A172 (cell line): ENCODE measurements around the gene RPL10. TPM values are rescaled to one million over a fixed set of nuclear protein-coding genes. Genes with fewer than 3 reads are reported as not detected.

Experiments used
- DNase-seq: peaks from one replicate; pipeline ENCODE4 v3.0.0-alpha.2; 2015; ENCODE audit warnings: low spot score
- total RNA-seq: library from RNA; depleted of rRNA; stranded (reverse); fragments of >200 nt; shearing (Covaris generic); gene quantifications from 2 replicates; pipeline ENCODE4 v1.2.3, GENCODE V29; 2014

The RPL10 gene
- total RNA-seq, 1 experiment from 2014 or later: 2,649 TPM

DNA sequence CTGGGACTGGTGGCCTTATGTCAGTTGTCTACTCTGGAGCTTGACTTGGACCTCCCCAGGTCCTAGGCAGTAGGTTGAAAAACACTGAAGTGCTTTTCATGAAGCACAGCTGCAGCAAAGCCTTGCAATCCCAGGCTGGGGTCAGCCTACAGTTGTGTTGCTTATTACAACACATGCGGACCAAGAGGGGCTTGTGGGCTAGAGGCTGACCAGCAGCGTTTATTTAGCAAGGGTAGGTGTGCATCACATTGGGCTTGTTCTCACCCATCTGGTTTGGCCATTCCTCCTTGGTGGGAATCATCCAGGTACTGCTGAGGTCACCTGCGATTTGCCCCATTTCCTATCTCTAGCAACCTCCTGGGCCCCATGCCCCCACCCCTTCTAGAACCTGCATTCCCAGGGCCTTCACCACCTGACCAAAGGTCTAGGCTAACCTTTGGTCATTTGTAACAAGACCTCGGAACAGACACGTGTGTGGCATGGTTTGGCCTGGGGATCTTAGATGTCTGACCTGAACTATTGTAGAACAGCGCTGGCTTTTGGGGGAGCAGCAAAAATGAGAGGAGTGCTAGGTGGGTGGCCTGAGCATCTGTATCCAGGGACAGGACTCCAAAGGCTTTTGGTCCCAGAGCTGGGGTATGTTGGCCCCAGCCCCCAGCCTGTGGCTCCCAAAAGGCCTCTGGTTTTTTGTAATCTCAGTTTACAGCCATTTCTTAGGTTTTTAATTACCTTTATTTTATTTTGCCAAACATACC lies 3.0 kb downstream of the RPL10 start:
- no peak for DNase-seq

DNA sequence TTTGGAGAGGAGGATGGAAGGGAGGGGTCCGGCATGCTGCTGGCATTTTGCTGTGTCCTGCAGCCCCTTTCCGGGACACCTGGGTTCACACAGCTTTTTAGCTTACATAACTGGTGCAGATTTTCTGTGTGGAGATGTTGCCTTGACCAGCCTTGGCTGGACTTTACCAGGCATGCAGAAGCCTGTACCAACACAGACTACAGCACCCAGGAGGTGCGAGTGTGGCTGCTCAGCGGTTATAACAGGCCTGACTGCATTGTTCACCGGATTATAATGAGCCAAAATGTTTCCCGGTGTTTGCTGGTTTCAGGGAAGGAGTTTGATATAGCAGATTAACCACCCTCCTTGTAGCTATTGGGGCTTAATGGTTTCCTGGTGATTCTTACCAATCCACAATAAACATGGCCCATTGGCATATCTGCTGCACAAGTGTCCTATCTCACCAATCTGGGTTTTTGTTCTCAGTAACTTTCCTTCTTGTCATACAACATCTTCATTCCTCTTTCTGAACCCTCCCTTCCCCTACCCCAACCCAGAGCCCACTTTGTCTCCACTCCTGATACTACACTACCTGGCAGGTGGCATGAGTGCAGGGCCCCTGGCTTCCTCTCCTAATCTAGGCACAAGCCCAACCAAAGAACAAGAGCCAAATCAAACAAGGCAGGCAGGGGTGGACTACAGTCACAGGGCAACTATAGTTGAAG lies 3.9 kb downstream of the RPL10 start:
- DNase-seq: no peak

- no peak for DNase-seq
These were observed 4.5 kb downstream of the RPL10 start for GRCh38 chrX:154402622-154403127.

DNA sequence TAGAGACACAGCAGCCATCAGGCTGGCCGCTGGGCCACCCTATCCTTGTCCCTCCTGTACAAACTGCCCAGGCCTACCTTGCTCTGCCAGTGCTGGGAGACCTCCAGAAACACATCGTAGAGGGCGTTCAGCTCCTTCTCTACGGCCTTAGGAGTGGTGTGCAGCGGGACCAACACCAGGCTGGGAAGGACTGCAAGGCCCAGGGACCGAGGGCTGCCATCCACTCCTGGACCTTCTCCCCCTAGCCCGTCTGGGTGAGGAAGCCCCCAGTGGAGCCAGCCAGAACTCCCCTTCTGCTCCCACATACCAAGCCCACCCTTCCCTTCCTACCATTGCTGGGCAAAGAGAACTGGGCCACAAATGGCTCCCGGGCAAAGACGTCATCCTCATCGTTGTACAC lies 5.0 kb downstream of the RPL10 start:
- no peak for DNase-seq

GRCh38 chrX:154403858-154404257 lies 5.7 kb downstream of the RPL10 start:
- DNase-seq: no peak

- DNase-seq: no peak
These were observed 6.5 kb downstream of the RPL10 start for GRCh38 chrX:154404625-154405192.

DNA sequence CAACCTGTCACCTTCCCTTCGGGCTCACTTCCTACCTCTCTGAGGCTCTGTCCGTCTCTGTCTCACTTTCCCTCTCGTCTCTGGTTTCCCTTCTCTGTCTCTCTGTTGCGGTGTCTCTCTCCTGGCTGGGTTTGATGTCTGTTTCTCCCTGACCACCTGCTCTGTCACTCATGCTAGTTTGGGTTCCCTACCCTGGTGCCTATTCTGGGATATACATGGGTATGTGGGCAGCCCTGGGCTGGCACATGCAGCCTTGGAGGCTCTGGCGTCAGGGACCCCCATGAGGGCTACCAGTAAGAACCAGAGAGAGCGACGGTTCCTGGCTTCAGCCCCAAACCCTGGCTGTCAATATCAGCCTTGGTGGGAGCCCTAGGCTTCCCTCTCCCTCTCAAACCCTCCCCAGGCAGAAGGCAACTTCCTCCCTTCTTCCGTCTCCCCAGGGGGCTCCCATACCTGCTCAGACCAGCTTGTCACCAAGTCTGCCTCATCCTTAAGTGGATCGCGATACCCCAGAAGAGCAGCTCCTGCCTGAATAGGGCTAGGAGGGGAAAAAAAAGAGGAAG lies 10.6 kb downstream of the RPL10 start:
- no peak for DNase-seq

GRCh38 chrX:154409222-154409871 lies 11.2 kb downstream of the RPL10 start, which contains the start of gene DNASE1L1:
DNASE1L1 (minus strand) TSS chrX:154409254; CDS start chrX:154405568, 3,686 bp downstream.
- DNase-seq: peak; percentile 94

DNA sequence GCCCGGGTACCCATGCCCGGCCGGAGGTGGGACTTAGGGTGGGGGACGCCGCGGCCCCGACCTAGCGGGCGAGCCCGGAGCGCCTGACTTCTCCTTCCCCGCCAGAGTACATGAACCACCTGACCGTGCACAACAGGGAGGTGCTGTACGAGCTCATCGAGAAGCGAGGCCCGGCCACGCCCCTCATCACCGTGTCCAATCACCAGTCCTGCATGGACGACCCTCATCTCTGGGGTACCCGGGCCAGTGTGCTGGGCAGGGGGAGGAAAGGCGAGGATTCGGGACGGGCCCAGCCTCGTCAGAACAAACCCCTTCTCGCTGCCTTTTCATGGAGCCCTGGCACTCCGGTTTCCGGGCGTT lies 13.8 kb downstream of the RPL10 start:
- DNase-seq: peak; percentile 64

DNA sequence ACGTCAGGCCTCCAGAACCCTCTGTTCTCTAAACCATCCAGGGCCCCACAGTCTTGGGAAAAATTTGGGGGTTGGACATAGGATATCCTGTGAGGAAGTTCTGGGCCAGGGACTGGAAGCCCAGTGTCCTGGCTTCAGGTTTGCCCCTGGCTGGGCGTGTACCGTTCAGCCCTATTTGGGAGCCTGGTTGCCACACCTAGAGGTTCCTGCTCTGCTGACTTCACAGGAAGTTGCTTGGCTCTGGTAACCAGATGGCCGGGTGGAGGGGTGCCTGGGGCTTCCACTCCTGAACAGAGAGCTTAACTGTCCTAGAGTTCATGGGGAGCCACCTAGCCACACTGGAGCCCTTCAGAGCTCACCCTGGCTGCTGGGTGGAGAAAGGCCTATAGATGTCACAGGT lies 14.3 kb downstream of the RPL10 start:
- DNase-seq: peak; percentile 28

DNA sequence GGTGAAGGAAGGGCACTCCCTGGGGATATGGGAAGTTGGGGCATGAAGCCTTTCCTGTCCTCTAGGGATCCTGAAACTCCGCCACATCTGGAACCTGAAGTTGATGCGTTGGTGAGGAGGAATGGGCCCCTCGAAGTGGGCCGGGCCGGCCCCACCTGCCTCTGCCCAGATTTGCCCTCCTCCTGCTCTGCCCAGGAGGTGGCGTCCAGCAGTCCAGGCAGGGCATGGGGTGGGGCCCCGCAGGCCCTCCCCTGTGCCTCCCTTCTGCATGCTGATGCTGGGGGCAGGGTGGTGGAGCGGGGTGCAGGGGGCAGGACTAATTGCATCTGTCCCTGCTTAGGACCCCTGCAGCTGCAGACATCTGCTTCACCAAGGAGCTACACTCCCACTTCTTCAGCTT lies 15.0 kb downstream of the RPL10 start:
- DNase-seq: no peak

DNA sequence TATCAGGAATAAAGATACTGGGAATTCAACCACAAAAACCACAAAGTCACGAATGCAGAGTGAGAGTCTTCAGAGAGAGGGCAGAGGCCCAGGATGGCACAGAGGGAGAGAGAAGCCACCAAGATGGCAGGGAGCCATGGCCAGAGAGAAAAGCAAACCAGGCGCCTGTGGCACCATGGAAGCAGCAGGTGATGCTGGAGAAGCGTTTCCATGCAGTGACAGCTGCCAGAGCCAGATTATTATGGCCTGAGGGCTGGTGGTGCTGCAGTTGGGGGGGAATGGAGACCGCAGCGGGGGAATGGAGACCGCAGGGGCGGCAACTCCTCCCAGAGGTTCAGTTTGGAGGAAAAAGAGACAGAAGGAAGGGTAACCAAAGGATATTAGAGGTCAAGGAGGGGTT lies 19.0 kb downstream of the RPL10 start:
- peak; percentile 21 for DNase-seq

- no peak for DNase-seq
These were observed 21.0 kb downstream of the RPL10 start for GRCh38 chrX:154419189-154419588.

DNA sequence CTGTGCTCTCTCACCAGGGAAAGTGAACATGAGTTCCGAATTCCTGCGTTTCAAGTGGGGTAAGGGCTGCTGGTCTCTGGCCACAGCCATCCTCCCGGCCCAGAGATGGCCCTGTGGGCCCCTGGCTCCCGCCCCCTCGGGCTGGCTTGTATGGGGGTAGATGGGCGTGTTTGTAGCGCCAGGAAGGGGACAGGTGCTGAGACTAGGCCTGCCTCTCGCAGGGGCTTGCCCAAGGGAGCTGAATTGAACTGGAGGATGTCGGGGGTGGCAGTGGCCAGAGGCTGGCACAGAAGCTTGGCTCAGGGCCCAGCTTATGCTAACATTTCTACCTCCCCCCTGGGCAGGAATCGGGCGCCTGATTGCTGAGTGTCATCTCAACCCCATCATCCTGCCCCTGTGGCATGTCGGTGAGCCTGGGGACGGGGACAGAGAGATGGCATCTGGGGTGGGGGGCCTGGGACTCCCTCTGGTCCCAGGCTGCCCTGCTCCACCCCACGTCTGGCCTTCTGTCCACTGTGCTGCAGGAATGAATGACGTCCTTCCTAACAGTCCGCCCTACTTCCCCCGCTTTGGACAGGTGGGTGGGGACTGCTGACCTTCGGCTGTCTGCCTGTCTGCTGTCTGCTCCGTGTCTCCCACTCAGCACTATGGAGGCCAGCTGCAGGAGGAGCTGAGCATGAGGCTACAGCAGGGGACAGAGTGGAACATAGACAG lies 21.7 kb downstream of the RPL10 start:
- no peak for DNase-seq

GRCh38 chrX:154420402-154420756 lies 22.2 kb downstream of the RPL10 start:
- no peak for DNase-seq

DNA sequence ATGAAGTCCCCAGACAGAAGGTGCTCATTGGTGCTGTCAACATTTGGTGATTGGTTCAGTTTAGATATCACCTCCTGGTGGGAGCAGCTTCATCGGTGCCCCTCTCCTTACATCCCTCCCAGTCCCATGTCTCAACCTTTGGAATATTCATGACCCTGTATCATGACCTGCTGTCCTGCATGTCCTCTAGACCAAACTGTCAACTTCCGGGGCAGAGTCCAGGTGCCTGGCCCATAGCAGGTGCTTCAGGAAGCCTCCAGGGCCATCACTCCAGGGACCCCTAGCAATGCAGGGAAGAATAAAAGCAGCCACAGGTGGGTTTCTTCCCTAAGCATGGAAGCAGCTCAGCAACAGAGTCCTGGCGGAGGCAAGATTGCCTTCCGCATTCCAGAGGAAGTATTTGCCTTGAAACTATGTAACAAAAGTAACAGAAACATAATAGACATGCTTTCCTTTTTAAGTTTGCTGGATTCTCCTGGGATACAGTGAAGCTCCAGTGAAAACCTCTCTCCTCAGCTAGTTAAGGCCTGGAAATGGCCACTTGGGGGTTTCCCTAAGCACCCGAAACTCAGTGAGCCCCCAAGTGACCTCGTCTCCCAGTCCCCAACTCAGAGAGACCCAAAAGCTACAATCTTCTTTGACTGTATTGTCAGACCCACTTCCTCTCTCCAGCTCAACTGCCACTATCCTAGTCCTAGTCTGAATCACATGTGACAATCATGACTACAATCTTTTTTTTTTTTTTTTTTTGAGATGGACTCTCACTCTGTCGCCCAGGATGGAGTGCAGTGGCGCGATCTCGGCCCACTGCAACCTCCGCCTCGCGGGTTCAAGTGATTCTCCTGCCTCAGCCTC lies 29.0 kb downstream of the RPL10 start:
- DNase-seq: no peak

DNA sequence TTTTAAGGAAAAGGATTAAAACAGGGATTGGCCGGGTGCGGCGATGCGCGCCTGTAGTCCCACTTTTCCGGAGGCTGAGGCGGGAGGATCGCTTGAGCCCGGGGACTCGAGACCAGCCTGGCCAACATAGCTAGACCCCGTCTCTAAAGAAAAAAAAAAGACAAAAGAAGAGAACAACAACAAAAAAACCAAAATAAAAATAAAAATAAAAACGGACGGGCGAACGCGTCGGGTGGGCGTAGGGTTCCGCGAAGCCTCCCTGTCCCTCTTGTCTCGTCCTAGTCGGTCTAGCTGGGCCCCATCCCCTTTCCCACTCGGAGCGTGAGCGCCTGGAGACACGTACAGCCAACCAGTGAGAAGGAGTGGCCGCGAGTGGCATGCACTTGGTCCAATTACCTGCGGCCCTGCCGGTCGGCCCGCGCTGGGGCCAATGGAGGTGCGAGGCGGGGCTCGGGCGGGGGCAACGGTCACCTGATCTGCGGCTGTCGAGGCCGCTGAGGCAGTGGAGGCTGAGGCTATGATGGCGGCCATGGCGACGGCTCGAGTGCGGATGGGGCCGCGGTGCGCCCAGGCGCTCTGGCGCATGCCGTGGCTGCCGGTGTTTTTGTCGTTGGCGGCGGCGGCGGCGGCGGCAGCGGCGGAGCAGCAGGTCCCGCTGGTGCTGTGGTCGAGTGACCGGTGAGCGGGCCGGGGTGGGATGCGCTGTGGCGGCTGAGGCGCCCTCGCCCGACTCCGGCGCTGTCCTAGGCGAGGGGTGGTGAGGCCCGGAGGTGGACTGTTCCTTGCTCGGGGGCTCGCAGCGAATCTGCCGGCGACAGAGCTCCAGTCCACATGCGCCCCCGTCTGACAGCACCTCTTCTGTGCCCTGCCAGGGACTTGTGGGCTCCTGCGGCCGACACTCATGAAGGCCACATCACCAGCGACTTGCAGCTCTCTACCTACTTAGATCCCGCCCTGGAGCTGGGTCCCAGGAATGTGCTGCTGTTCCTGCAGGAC lies 30.3 kb downstream of the RPL10 start, which contains the start of gene ATP6AP1:
Gene ATP6AP1, plus strand, starts transcription at position 502 of the 996 bp plus-strand sequence. Its CDS starts 16 bp downstream, at position 518.
- peak; percentile 91 for DNase-seq

GRCh38 chrX:154429711-154430110 lies 31.5 kb downstream of the RPL10 start:
- DNase-seq: no peak

GRCh38 chrX:154430479-154430878 lies 32.3 kb downstream of the RPL10 start:
- DNase-seq: no peak
